Right lobe of liver (tissue), 6 donors: Measurements from ENCODE around the gene DSP. TPM values are rescaled to one million over a fixed set of nuclear protein-coding genes. Genes with fewer than 3 reads are reported as not detected.
A peak's percentile ranks its signal among the peaks of the same experiment; 100 is the strongest.

ENCODE experiments used
- ATAC-seq, 4 donors: fragments of 200-7000 bp; cut with Tn5 transposase; one replicate each; pipeline ENCODE4 v1.9.1; 2020; ENCODE audit warnings: mild to moderate bottlenecking in 4 of 4, moderate library complexity in 4 of 4
- DNase-seq, 3 donors: peaks; one replicate each; pipeline ENCODE4 v3.0.0-alpha.2; 2020
- H3K27ac ChIP-seq, 3 donors: fragments of 200-600 bp; one replicate each; pipeline ENCODE4 v1.8.0; 2022
- H3K27me3 ChIP-seq, 2 donors: fragments of 200-600 bp; one replicate each; pipeline ENCODE4 v1.8.0; 2022
- H3K36me3 ChIP-seq, 4 donors: fragments of 200-600 bp; sonication (generic) in 1 of 4; one replicate each; pipeline versions ENCODE4 v1.5.1 to v1.8.0; 2017 to 2022; ENCODE audit warnings: control low read depth in 1 of 4
- H3K4me1 ChIP-seq, 4 donors: fragments of 200-600 bp; sonication (generic) in 1 of 4; one replicate each; pipeline versions ENCODE4 v1.5.1 to v1.8.0; 2017 to 2022; ENCODE audit warnings: control low read depth in 1 of 4
- H3K4me3 ChIP-seq, 3 donors: fragments of 200-600 bp; one replicate each; pipeline ENCODE4 v1.8.0; 2022
- H3K9me3 ChIP-seq, 4 donors: fragments of 200-600 bp; sonication (generic) in 1 of 4; one replicate each; pipeline versions ENCODE4 v1.5.1 to v1.8.0; 2017 to 2022; ENCODE audit warnings: control low read depth in 1 of 4
- CTCF ChIP-seq, 4 donors: fragments of 200-600 bp in 3 of 4; fragments of 450-650 bp in 1 of 4; IDR thresholded peaks; one replicate each; pipeline versions ENCODE4 v1.5.1 to v1.8.0; 2016 to 2022; ENCODE audit warnings: antibody characterized with exemption in 4 of 4, mild to moderate bottlenecking in 2 of 4
- POLR2A ChIP-seq: fragments of 450-650 bp; IDR thresholded peaks from one replicate; pipeline ENCODE4 v1.6.1; 2017; ENCODE audit warnings: antibody characterized with exemption, mild to moderate bottlenecking
- WGBS: methylation state at CpG from one replicate; pipeline ENCODE4 v1.1.6; 2018; ENCODE audit warnings: low coverage, low lambda C conversion rate; ENCODE audit not compliant: insufficient coverage; ENCODE audit errors: missing lambda C conversion rate; 5-methylcytosine and 5-hydroxymethylcytosine counted together
- intact Hi-C, 2 donors: fragments of 100-400 bp; cut with DNase I; formaldehyde crosslinking; loops; one replicate each; pipeline versions ENCODE4 v1.11.2 to v1.14.1; 2022
- total RNA-seq, 6 experiments: library from RNA; depleted of rRNA in 2 of 6; stranded (reverse); fragments of >200 nt in 2 of 6; fragmentation: NEBNext Ultra II Directional in 3 of 6; extraction: Animal tissue kit (Norgen Biotek cat#: 25700) in 3 of 6; gene quantifications; one replicate each; pipeline versions ENCODE4 v1.1.0 to v1.2.4, GENCODE V29; 2016 to 2023
- donor health status: DM: no; HTN: yes; CAD: no.
- donor health status: DM: no; HTN: no; CAD: no.
- donor health status: DM: no; HTN: no; CAD: no.
- donor health status: DM: no; HTN: yes; CAD: no.
- donor health status: DM: no; HTN: yes; CAD: no.

DSP gene
- total RNA-seq, 6 experiments from 2014 or later, result 64.6 to 94.2 (median 82.1) TPM

GRCh38 chr6:7591770-7592169 is 50.3 kb downstream of the DSP start:
- H3K4me1 ChIP-seq, result peaks cover 0 to 19% (median 0%) of the 10 kb centered on the region in 4 donors
- H3K4me3 ChIP-seq, result no peak overlapping the region
- TF ChIP-seq CTCF (IDR thresholded peaks at IDR 0.05) (no peak), POLR2A (no peak)
- WGBS, result 94% methylated on average over 5 of the region's 5 CpGs
- H3K27me3 ChIP-seq, result no peaks in the 10 kb centered on the region
- H3K27ac ChIP-seq, result no peak overlapping the region
- peaks cover 0 to 25% (median 10%) of the 10 kb centered on the region in 4 donors for H3K36me3 ChIP-seq
- DNase-seq (no peak), ATAC-seq (no peak)
- no peaks in the 10 kb centered on the region for H3K9me3 ChIP-seq
- intact Hi-C loops, result no loop called here

GRCh38 chr6:7593229-7593628 is 51.8 kb downstream of the DSP start:
- intact Hi-C loops, result no loop called here
- no peak overlapping the region for H3K27ac ChIP-seq
- no peak for TF ChIP-seq POLR2A
- TF ChIP-seq CTCF (IDR thresholded peaks at IDR 0.05), result no peak
- H3K27me3 ChIP-seq, result no peaks in the 10 kb centered on the region
- WGBS, result 29% methylated on average over 1 of the region's 1 CpG
- peaks cover 0 to 19% (median 0%) of the 10 kb centered on the region in 4 donors for H3K4me1 ChIP-seq
- peaks cover 0 to 30% (median 12%) of the 10 kb centered on the region in 4 donors for H3K36me3 ChIP-seq
- ATAC-seq (peak in 2 of 4 donors; percentile 24 to 50), DNase-seq (no peak)
- H3K4me3 ChIP-seq, result no peak overlapping the region
- no peaks in the 10 kb centered on the region for H3K9me3 ChIP-seq

- H3K4me3 ChIP-seq, result no peak overlapping the region
- intact Hi-C loops, result no loop called here
- peaks cover 0 to 14% (median 0%) of the 10 kb centered on the region in 4 donors for H3K4me1 ChIP-seq
- peaks cover 0 to 43% (median 12%) of the 10 kb centered on the region in 4 donors for H3K36me3 ChIP-seq
- no peaks in the 10 kb centered on the region for H3K27me3 ChIP-seq
- TF ChIP-seq CTCF (IDR thresholded peaks at IDR 0.05), result no peak
- TF ChIP-seq POLR2A, result no peak
- DNase-seq (no peak), ATAC-seq (no peak)
- H3K9me3 ChIP-seq, result no peaks in the 10 kb centered on the region
- H3K27ac ChIP-seq, result no peak overlapping the region
- 88% methylated on average over 4 of the region's 4 CpGs for WGBS
Observed at GRCh38 chr6:7594579-7595125, 53.2 kb downstream of the DSP start.

- TF ChIP-seq CTCF (IDR thresholded peaks at IDR 0.05), result no peak
- no peak for TF ChIP-seq POLR2A
- peaks cover 0 to 94% (median 34%) of the 10 kb centered on the region in 4 donors for H3K36me3 ChIP-seq
- H3K4me3 ChIP-seq, result no peak overlapping the region
- intact Hi-C loops, result no loop called here
- WGBS, result 72% methylated on average over 4 of the region's 4 CpGs
- no peaks in the 10 kb centered on the region for H3K9me3 ChIP-seq
- ATAC-seq (no peak), DNase-seq (no peak)
- no peaks in the 10 kb centered on the region for H3K4me1 ChIP-seq
- no peak overlapping the region for H3K27ac ChIP-seq
- no peaks in the 10 kb centered on the region for H3K27me3 ChIP-seq
Observed at GRCh38 chr6:7604003-7604402, 62.5 kb downstream of the DSP start.
